H9 (cell line): Measurements from ENCODE around the gene IDUA. TPM values are rescaled to one million over a fixed set of nuclear protein-coding genes. Genes with fewer than 3 reads are reported as not detected.

ENCODE experiments used
- DNase-seq: peaks from one replicate; pipeline ENCODE4 v3.0.0-alpha.2; 2017
- H2AFZ ChIP-seq: one replicate; pipeline ENCODE4 v1.6.1; 2013; ENCODE audit warnings: mild to moderate bottlenecking, low read length, control low read depth, moderate library complexity
- H2AK5ac ChIP-seq: 2 replicates; pipeline ENCODE4 v1.6.1; 2013; ENCODE audit warnings: low read length, control low read depth, mixed read lengths; ENCODE audit not compliant: insufficient read length
- H2BK120ac ChIP-seq: one replicate; pipeline ENCODE4 v1.6.1; 2013; ENCODE audit warnings: low read depth, mild to moderate bottlenecking, low read length, control low read depth, inconsistent platforms; ENCODE audit not compliant: poor library complexity, severe bottlenecking
- H2BK12ac ChIP-seq: 2 replicates; pipeline ENCODE4 v1.6.1; 2013; ENCODE audit warnings: low read length, control low read depth, mixed read lengths, low read depth; ENCODE audit not compliant: insufficient read length
- H2BK15ac ChIP-seq: 2 replicates; pipeline ENCODE4 v1.6.1; 2013; ENCODE audit warnings: low read depth, low read length, control low read depth
- H2BK20ac ChIP-seq: one replicate; pipeline ENCODE4 v1.6.1; 2013; ENCODE audit warnings: low read depth, mild to moderate bottlenecking, low read length, control low read depth, inconsistent platforms; ENCODE audit not compliant: poor library complexity, severe bottlenecking
- H2BK5ac ChIP-seq: 2 replicates; pipeline ENCODE4 v1.6.1; 2013; ENCODE audit warnings: low read length, control low read depth, mixed read lengths; ENCODE audit not compliant: insufficient read length
- H3K14ac ChIP-seq: 2 replicates; pipeline ENCODE4 v1.6.1; 2013; ENCODE audit warnings: low read length, control low read depth; ENCODE audit not compliant: insufficient read depth
- H3K18ac ChIP-seq: 2 replicates; pipeline ENCODE4 v1.6.1; 2013; ENCODE audit warnings: low read depth, mild to moderate bottlenecking, mixed read lengths, low read length, control low read depth; ENCODE audit not compliant: insufficient read length
- H3K23ac ChIP-seq: 2 replicates; pipeline ENCODE4 v1.6.1; 2013; ENCODE audit warnings: low read length, control low read depth, mixed read lengths, low read depth; ENCODE audit not compliant: insufficient read length
- H3K23me2 ChIP-seq: 2 replicates; pipeline ENCODE4 v1.6.1; 2013; ENCODE audit warnings: low read depth, mild to moderate bottlenecking, mixed read lengths, low read length, control low read depth; ENCODE audit not compliant: insufficient read length, poor library complexity, severe bottlenecking
- H3K27ac ChIP-seq: 2 replicates; pipeline ENCODE4 v1.5.1; 2013; ENCODE audit warnings: low read length, control low read depth, mixed read lengths, low read depth; ENCODE audit not compliant: insufficient read length
- H3K27me3 ChIP-seq: 2 replicates; pipeline ENCODE4 v1.6.1; 2013; ENCODE audit warnings: low read length, control low read depth, inconsistent platforms; ENCODE audit not compliant: insufficient read depth
- H3K4ac ChIP-seq: 2 replicates; pipeline ENCODE4 v1.6.1; 2013; ENCODE audit warnings: low read depth, mild to moderate bottlenecking, control low read depth, inconsistent platforms, low read length, moderate library complexity
- H3K4me1 ChIP-seq: 2 replicates; pipeline ENCODE4 v1.6.1; 2013; ENCODE audit warnings: low read length, control low read depth, inconsistent platforms; ENCODE audit not compliant: insufficient read depth
- H3K4me2 ChIP-seq: 2 replicates; pipeline ENCODE4 v1.6.1; 2013; ENCODE audit warnings: low read length, control low read depth, mixed read lengths; ENCODE audit not compliant: insufficient read length, insufficient read depth
- H3K56ac ChIP-seq: 2 replicates; pipeline ENCODE4 v1.6.1; 2013; ENCODE audit warnings: low read depth, mild to moderate bottlenecking, mixed read lengths, low read length, control low read depth; ENCODE audit not compliant: insufficient read length
- H3K79me1 ChIP-seq: 2 replicates; pipeline ENCODE4 v1.6.1; 2013; ENCODE audit warnings: low read depth, mild to moderate bottlenecking, moderate library complexity, low read length, control low read depth, inconsistent platforms; ENCODE audit not compliant: insufficient read depth, poor library complexity, severe bottlenecking
- H3K79me2 ChIP-seq: 2 replicates; pipeline ENCODE4 v1.6.1; 2013; ENCODE audit warnings: low read length, control low read depth, inconsistent platforms; ENCODE audit not compliant: insufficient read depth
- H3K9ac ChIP-seq: 2 replicates; pipeline ENCODE4 v1.6.1; 2013; ENCODE audit warnings: low read length, control low read depth, mixed read lengths; ENCODE audit not compliant: insufficient read length; ENCODE audit errors: extremely low read depth
- H3K9me3 ChIP-seq: one replicate; pipeline ENCODE4 v1.6.1; 2013; ENCODE audit warnings: low read depth, low read length, inconsistent platforms; ENCODE audit not compliant: control insufficient read depth
- H3T11ph ChIP-seq: one replicate; pipeline ENCODE4 v1.6.1; 2013; ENCODE audit warnings: mild to moderate bottlenecking, low read length, control low read depth, inconsistent platforms
- H4K20me1 ChIP-seq: one replicate; pipeline ENCODE4 v1.6.1; 2013; ENCODE audit not compliant: control insufficient read depth, insufficient read length, insufficient read depth
- H4K5ac ChIP-seq: 2 replicates; pipeline ENCODE4 v1.6.1; 2013; ENCODE audit warnings: low read depth, mild to moderate bottlenecking, mixed read lengths, low read length, control low read depth; ENCODE audit not compliant: insufficient read length
- H4K8ac ChIP-seq: replicated peaks from 2 replicates; pipeline ENCODE4 v1.6.1; 2013; ENCODE audit warnings: low read length, control low read depth, mixed read lengths, low read depth; ENCODE audit not compliant: insufficient read length
- H4K91ac ChIP-seq: 2 replicates; pipeline ENCODE4 v1.6.1; 2013; ENCODE audit warnings: low read depth, mild to moderate bottlenecking, moderate library complexity, mixed read lengths, low read length, control low read depth; ENCODE audit not compliant: insufficient read length
- H3K27ac Mint-ChIP-seq, 3 experiments: 2 replicates in 2 of 3; 3 replicates in 1 of 3; pipeline ENCODE4 v1.8.0; 2020 to 2021; ENCODE audit warnings: mixed read lengths in 3 of 3, mild to moderate bottlenecking in 1 of 3, moderate library complexity in 1 of 3
- H3K27me3 Mint-ChIP-seq: 2 replicates; pipeline ENCODE4 v1.8.0; 2021; ENCODE audit warnings: low read depth, mild to moderate bottlenecking, moderate library complexity, mixed read lengths
- H3K36me3 Mint-ChIP-seq, 3 experiments: 2 replicates in 2 of 3; 3 replicates in 1 of 3; pipeline ENCODE4 v1.8.0; 2020 to 2021; ENCODE audit warnings: low read depth in 3 of 3, mixed read lengths in 3 of 3; ENCODE audit not compliant: insufficient read depth in 1 of 3
- H3K4me1 Mint-ChIP-seq, 2 experiments: 2 replicates each; pipeline ENCODE4 v1.8.0; 2020; ENCODE audit warnings: mixed read lengths in 2 of 2
- H3K4me3 Mint-ChIP-seq, 2 experiments: 2 replicates in 1 of 2; 3 replicates in 1 of 2; pipeline ENCODE4 v1.8.0; 2020 to 2021; ENCODE audit warnings: mild to moderate bottlenecking in 2 of 2, mixed read lengths in 2 of 2, moderate library complexity in 1 of 2
- H3K9me3 Mint-ChIP-seq, 2 experiments: 2 replicates in 1 of 2; 3 replicates in 1 of 2; pipeline ENCODE4 v1.8.0; 2020; ENCODE audit warnings: mild to moderate bottlenecking in 2 of 2, mixed read lengths in 2 of 2, moderate library complexity in 1 of 2
- WGBS: extraction: QIAGEN DNeasy Blood & Tissue Kit; methylation state at CpG from one replicate; pipeline ENCODE4 v1.1.7; 2013; ENCODE audit warnings: missing lambda C conversion rate, low lambda C conversion rate, mixed read lengths; ENCODE audit not compliant: insufficient read length; ENCODE audit errors: extremely low coverage; 5-methylcytosine and 5-hydroxymethylcytosine counted together
- total RNA-seq: library from RNA; stranded (reverse); gene quantifications from 2 replicates; pipeline ENCODE4 v1.2.1, GENCODE V29; 2021
- TF ChIP-seq, protein P1 (sequence below): fragments of 200-600 bp; sonication (generic); conservative IDR thresholded peaks from 3 replicates; pipeline ENCODE4 v1.8.0; 2021; ENCODE audit warnings: antibody characterized with exemption, mild to moderate bottlenecking

IDUA gene
- total RNA-seq, 1 experiment from 2014 or later, result 14.5 TPM

- Histone ChIP-seq H3K23ac (no peak overlapping the region), H2AK5ac (no peak overlapping the region), H3K18ac (no peak overlapping the region), H2BK20ac (no peak overlapping the region), H2BK5ac (no peak overlapping the region), H3K9ac (no peak overlapping the region), H4K91ac (no peak overlapping the region), H3K4ac (no peak overlapping the region), H3K23me2 (peaks cover 5% of the 10 kb centered on the region), H2BK15ac (no peak overlapping the region), H3K27ac (no peak overlapping the region), H4K5ac (no peak overlapping the region), H3K9me3 (no peaks in the 10 kb centered on the region), H2AFZ (no peak overlapping the region), H3K14ac (no peak overlapping the region), H4K8ac (no peak overlapping the region), H3K27me3 (peaks cover 3% of the 10 kb centered on the region; the same call in 1 of the 2 replicates), H3T11ph (no peak overlapping the region), H4K20me1 (no peaks in the 10 kb centered on the region), H3K79me2 (no peaks in the 10 kb centered on the region), H3K4me2 (no peak overlapping the region), H3K4me1 (no peaks in the 10 kb centered on the region), H3K56ac (no peak overlapping the region), H2BK120ac (no peak overlapping the region), H3K79me1 (no peaks in the 10 kb centered on the region), H2BK12ac (no peak overlapping the region)
- Mint-ChIP-seq H3K4me1 (peaks cover 0 to 2% of the 10 kb centered on the region in 2 experiments; a peak in 1 of 4 replicates), H3K27me3 (peaks cover 21% of the 10 kb centered on the region), H3K27ac (no peak overlapping the region), H3K9me3 (peaks cover 5 to 8% of the 10 kb centered on the region in 2 experiments; a peak in 3 of 5 replicates), H3K4me3 (no peak overlapping the region), H3K36me3 (no peaks in the 10 kb centered on the region)
- TF ChIP-seq, protein P1, sequence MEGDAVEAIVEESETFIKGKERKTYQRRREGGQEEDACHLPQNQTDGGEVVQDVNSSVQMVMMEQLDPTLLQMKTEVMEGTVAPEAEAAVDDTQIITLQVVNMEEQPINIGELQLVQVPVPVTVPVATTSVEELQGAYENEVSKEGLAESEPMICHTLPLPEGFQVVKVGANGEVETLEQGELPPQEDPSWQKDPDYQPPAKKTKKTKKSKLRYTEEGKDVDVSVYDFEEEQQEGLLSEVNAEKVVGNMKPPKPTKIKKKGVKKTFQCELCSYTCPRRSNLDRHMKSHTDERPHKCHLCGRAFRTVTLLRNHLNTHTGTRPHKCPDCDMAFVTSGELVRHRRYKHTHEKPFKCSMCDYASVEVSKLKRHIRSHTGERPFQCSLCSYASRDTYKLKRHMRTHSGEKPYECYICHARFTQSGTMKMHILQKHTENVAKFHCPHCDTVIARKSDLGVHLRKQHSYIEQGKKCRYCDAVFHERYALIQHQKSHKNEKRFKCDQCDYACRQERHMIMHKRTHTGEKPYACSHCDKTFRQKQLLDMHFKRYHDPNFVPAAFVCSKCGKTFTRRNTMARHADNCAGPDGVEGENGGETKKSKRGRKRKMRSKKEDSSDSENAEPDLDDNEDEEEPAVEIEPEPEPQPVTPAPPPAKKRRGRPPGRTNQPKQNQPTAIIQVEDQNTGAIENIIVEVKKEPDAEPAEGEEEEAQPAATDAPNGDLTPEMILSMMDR, result no peak
- DNase-seq, result no peak
- no CpG with 5 or more reads among the region's 17 CpGs for WGBS
These were observed 15.9 kb upstream of the IDUA start for GRCh38 chr4:970854-971520.
